GM12878 (cell line): ENCODE data around the gene TMEM120B.

Experiments used
- BACH1 ChIP-seq: fragments of 450-650 bp; IDR thresholded peaks from 2 replicates; pipeline ENCODE4 v1.6.1; 2017; ENCODE audit warnings: mild to moderate bottlenecking, borderline replicate concordance
- DPF2 ChIP-seq: fragments of 450-650 bp; IDR thresholded peaks from 2 replicates; pipeline ENCODE4 v1.6.1; 2017; ENCODE audit warnings: mild to moderate bottlenecking
- MEF2A ChIP-seq: IDR thresholded peaks from 2 replicates; pipeline ENCODE4 v1.6.1; 2011; ENCODE audit warnings: low read depth, mild to moderate bottlenecking, low read length, moderate library complexity; ENCODE audit not compliant: insufficient read depth
- POLR2A ChIP-seq: IDR thresholded peaks from 2 replicates; pipeline ENCODE4 v1.6.1; 2011; ENCODE audit warnings: low read depth, mild to moderate bottlenecking, low read length
- RAD51 ChIP-seq: fragments of 450-650 bp; IDR thresholded peaks from 2 replicates; pipeline ENCODE4 v1.6.1; 2016; ENCODE audit warnings: moderate library complexity, mild to moderate bottlenecking, inconsistent platforms
- TF ChIP-seq, protein P1 (sequence below), 3 experiments: IDR thresholded peaks in 2 of 3; conservative IDR thresholded peaks in 1 of 3; 2 replicates each; pipeline ENCODE4 v1.5.1; 2011; ENCODE audit warnings: low read depth in 3 of 3, low read length in 3 of 3, mild to moderate bottlenecking in 3 of 3, control low read depth in 2 of 3, moderate library complexity in 2 of 3, inconsistent platforms in 1 of 3, mixed read lengths in 1 of 3; ENCODE audit not compliant: control insufficient read depth in 2 of 3, insufficient read depth in 1 of 3; ENCODE audit errors: extremely low read depth in 1 of 3
- TF ChIP-seq, protein P2 (sequence below): fragments of 450-650 bp; IDR thresholded peaks from 2 replicates; pipeline ENCODE4 v1.6.1; 2017; ENCODE audit warnings: mild to moderate bottlenecking, moderate library complexity

DNA sequence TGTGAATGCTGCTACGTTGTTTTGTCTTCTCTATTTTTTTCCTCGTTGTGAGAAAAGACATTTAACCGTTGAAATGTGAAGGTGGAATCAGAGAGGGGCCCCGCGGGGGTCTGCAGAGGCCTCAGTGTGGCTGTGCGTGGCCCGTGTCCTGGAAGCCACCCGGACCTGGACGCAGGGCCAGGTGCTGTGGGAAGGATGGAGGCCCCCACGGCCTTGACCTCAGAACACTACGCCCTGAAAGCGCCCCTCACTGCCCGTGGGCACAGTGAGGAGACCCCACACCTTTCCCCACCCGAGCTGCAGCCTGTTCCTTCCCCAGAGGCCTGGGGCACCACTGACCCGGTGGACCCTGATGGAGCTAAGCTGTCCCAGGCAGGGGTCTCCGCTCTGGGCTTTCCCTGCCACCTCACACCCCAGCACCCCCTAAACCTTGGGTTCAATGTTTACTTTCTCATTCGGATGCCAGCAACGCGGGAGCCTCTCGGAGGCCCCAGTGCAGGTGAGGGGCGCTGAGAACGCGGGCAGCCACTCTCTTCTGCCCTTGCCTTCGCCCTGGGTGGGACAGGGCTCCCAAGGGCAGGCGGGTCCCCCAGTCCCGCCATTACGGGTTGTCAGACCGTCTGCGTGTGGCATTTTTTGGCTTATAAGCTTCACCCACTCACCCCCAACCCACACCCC is 118.2 kb downstream of the TMEM120B start:
- TF ChIP-seq, protein P1, sequence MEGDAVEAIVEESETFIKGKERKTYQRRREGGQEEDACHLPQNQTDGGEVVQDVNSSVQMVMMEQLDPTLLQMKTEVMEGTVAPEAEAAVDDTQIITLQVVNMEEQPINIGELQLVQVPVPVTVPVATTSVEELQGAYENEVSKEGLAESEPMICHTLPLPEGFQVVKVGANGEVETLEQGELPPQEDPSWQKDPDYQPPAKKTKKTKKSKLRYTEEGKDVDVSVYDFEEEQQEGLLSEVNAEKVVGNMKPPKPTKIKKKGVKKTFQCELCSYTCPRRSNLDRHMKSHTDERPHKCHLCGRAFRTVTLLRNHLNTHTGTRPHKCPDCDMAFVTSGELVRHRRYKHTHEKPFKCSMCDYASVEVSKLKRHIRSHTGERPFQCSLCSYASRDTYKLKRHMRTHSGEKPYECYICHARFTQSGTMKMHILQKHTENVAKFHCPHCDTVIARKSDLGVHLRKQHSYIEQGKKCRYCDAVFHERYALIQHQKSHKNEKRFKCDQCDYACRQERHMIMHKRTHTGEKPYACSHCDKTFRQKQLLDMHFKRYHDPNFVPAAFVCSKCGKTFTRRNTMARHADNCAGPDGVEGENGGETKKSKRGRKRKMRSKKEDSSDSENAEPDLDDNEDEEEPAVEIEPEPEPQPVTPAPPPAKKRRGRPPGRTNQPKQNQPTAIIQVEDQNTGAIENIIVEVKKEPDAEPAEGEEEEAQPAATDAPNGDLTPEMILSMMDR (IDR thresholded peaks at IDR 0.05 in 2 of 3, conservative IDR thresholded peaks at IDR 0.05 in 1 of 3; ENCODE audit: control insufficient read depth in 2 of 3, extremely low read depth in 1 of 3, insufficient read depth in 1 of 3, low read depth in 3 of 3, low read length in 3 of 3), result no peak
- TF ChIP-seq DPF2 (no peak), POLR2A (no peak), RAD51 (no peak), BACH1 (no peak), MEF2A (no peak)
- TF ChIP-seq, protein P2, sequence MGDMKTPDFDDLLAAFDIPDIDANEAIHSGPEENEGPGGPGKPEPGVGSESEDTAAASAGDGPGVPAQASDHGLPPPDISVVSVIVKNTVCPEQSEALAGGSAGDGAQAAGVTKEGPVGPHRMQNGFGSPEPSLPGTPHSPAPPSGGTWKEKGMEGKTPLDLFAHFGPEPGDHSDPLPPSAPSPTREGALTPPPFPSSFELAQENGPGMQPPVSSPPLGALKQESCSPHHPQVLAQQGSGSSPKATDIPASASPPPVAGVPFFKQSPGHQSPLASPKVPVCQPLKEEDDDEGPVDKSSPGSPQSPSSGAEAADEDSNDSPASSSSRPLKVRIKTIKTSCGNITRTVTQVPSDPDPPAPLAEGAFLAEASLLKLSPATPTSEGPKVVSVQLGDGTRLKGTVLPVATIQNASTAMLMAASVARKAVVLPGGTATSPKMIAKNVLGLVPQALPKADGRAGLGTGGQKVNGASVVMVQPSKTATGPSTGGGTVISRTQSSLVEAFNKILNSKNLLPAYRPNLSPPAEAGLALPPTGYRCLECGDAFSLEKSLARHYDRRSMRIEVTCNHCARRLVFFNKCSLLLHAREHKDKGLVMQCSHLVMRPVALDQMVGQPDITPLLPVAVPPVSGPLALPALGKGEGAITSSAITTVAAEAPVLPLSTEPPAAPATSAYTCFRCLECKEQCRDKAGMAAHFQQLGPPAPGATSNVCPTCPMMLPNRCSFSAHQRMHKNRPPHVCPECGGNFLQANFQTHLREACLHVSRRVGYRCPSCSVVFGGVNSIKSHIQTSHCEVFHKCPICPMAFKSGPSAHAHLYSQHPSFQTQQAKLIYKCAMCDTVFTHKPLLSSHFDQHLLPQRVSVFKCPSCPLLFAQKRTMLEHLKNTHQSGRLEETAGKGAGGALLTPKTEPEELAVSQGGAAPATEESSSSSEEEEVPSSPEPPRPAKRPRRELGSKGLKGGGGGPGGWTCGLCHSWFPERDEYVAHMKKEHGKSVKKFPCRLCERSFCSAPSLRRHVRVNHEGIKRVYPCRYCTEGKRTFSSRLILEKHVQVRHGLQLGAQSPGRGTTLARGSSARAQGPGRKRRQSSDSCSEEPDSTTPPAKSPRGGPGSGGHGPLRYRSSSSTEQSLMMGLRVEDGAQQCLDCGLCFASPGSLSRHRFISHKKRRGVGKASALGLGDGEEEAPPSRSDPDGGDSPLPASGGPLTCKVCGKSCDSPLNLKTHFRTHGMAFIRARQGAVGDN, result no peak
